Measurements from ENCODE around the gene TCF3.

TCF3 gene

GRCh38 chr19:1629256-1629808 lies 23.1 kb downstream of the TCF3 start:
- no peak for DNase-seq

DNA sequence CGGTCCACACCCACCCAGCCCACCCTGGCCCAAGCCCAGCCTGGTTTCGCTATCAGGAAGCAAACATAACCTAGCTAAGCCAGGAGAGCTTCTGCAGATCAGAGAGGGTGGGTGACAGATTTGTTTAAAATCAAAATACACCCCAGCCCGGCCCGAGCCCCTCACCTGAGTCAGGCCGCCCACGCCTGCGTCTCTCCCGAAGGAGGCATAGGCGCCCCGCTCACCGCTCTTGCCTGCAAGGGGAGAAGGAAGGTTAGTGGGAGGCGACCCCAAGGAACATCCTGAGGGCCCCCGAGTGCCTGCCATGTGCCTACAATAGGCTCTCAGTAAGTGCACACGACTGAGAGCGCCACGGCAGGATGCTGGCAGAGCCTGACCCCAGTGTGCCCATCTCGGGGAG lies 25.2 kb downstream of the TCF3 start:
- DNase-seq, result no peak

DNA sequence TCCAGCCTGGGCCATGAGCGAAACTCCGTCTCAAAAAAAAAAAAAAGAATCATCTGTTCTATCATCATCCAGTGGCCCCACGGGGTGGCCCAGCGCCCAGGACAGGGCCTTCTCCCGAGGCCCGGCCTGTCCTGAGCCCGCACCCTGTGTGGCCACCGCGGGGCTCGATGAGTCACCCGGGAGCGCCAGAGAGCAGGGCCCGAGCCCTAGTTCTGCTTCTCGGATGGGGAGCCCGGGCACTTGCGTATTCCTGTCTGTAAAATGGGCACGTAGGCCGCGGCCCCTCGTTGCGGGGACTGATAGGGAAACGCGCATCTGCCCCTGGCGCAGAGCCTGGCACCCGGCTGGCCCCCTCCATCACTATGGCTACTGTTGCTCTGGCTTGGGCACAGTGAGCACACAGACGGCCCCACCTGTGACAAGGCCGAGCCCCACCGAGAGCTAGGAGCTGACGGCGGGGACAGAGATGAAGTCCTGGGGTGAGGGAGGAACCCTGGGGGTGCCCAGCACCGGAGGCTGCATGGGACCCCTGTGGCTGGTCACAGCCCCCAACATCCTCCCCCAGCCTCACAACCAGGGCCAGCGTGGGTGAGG lies 25.9 kb downstream of the TCF3 start:
- DNase-seq, result no peak

- no peak for DNase-seq
Measured at GRCh38 chr19:1624458-1624857, 28.0 kb downstream of the TCF3 start.

GRCh38 chr19:1622541-1622940 lies 29.9 kb downstream of the TCF3 start:
- DNase-seq, result no peak

- no peak for DNase-seq
Measured at GRCh38 chr19:1622007-1622406, 30.4 kb downstream of the TCF3 start.

- DNase-seq, result no peak
Measured at GRCh38 chr19:1621574-1621973, 30.8 kb downstream of the TCF3 start.

GRCh38 chr19:1621021-1621420 lies 31.4 kb downstream of the TCF3 start:
- no peak for DNase-seq

GRCh38 chr19:1620502-1620901 lies 31.9 kb downstream of the TCF3 start:
- DNase-seq, result no peak

- DNase-seq, result no peak
Measured at GRCh38 chr19:1619703-1620102, 32.7 kb downstream of the TCF3 start.

DNA sequence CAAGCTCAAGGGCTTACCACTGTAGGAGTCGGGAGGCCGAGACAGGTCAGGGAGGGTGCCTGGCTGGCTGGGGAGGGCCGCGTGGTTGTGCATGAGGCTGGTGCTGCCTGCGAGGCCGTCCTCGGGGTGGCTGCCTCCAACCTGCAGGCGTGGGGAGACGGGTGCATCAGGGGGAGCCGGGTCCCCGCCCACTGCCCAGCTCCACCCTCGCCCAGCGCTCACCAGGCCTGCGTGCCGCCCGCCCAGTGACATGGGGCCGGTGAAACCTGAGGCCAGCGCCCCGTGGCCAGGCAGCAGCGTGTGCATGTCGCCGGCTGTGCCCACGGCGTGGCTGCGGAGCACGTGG lies 33.3 kb downstream of the TCF3 start:
- DNase-seq, result no peak

- DNase-seq, result no peak
Measured at GRCh38 chr19:1618157-1619093, 34.0 kb downstream of the TCF3 start.

DNA sequence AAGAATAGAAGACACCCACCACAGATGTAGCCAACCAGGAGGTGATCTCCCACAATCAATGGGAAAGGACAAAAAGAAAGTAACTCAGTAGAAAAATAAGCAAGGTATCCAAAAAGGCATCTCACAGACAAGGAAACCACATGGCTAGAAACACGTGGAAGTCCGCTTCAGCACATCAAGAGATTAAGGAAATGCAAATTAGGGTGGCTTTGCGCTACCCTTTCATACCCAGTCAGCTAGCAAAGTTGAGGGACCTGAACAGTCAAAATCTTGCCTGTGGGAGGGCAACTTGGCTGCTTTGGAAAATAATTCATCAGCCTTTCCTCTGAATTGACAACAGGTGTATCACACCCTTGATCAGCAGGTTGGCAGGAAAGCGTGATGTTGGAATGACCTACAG lies 35.5 kb downstream of the TCF3 start:
- no peak for DNase-seq

GRCh38 chr19:1616396-1616795 lies 36.0 kb downstream of the TCF3 start:
- DNase-seq, result no peak

DNA sequence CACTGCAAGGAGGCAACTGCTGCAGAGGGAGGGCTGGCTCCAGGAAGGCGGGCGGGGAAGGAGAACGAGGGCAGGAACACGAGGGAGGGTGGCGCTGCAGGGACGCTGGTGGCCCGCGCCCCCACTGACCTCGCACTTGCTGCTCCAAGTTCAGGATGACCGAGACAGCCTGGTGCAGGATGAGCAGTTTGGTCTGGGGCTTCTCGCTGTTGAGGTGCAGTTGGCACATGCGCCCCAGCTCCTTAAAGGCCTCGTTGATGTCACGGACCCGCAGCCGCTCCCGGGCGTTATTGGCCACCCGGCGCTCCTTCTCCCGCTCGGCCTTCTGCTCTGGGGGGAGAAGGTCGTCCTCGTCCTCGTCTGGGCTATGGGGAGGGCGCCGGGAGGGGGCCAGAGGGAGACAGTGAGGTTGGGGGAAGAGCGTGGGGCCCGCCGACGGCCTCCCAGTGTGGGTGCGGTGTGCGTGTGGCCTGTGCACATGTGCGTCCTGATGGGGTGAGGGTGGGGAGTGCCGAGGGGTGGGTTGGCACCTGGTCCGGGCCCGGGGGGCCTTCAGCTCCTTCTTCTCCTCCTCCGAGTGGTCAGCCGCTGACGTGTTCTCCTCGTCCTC lies 37.2 kb downstream of the TCF3 start:
- DNase-seq, result no peak

GRCh38 chr19:1613808-1614570 lies 38.4 kb downstream of the TCF3 start:
- no peak for DNase-seq

GRCh38 chr19:1613146-1613545 lies 39.3 kb downstream of the TCF3 start:
- DNase-seq, result no peak

- DNase-seq, result no peak
Measured at GRCh38 chr19:1612114-1613086, 40.0 kb downstream of the TCF3 start.

DNA sequence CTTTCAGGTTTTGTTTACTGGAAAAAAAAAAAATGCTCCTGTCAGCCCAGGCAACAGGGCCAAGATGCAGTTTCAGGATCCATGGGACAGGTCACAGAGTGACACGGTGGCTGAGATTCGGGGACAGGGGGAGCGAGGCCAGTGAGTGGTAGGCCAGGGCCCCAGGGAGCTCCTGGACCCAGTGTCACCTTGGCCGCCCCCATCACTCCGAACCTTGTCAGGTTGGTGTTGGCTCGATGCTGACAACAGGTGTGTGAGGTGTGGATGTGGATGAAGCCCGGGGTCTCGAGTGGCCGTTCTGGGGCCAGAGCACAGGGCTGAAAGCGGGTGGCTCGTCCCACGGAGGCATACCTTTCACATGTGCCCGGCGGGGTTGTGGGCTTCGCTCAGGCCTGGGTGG lies 41.1 kb downstream of the TCF3 start:
- no peak for DNase-seq

DNA sequence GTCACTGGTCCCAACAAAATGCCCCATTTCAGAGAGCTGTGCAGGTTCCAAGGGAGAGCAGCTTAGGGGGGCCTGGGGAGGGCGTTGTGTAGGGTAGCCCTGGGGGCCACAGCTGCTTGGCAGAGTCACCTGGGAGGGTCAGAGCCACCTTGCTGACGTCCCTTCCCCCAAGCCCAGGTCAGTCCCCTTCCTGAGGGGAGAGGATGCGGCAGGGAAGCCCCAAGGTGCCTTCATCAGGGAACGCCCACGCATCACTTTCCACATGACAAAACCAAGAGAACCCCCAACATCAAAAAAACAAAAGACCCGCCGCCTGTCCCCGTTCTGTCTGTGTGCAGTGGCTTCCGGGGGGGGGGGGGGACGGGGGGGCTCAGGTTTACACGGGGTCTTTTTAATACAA lies 41.8 kb downstream of the TCF3 start:
- DNase-seq, result no peak

DNA sequence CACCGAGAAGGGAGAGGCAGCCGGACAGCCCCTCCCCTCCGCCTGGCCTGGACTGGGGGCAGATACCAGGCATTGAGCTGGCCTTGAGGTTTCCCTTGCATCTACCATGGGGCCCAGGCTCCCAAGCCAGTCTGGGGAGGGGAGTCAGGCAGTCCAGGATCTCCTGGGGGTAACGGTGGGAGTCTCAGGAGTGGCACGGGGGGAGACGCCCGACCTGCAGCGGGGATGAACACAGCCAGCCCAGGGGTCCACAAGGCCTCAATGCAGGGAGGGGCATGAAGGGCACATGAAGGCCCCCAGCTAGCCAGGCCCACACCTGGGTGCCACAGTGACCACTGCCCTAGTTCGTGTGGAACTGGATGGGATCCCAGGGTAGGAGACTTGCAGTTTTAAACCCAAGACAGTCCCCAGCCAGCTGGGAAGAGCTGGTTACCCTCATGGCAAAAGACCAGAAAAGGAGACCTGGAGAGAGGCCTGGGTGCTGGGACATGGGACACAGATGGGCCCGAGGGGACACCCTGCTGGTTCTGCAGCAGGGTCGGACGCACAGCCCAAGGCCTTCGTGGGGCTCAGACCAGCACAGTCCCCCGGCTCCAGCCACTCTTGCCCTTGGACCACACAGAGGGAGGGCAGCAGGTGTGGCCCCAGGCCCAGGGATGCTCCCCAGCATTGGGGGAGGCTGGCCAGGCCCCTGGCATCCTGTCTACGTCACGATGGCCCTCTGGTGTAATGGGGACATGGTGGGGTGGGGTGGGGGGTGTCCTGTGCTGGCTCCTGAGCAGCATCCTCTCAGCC lies 42.5 kb downstream of the TCF3 start:
- no peak for DNase-seq

All from NCI-H187 (cell line).